HG02938 (cell line): ENCODE measurements around the gene RAB11A.

Experiments
- ATAC-seq: cut with Tn5 transposase; IDR thresholded peaks from one replicate; pipeline ENCODE4 v1.9.1; 2021; ENCODE audit warnings: mild to moderate bottlenecking, moderate library complexity; ENCODE audit not compliant: unreplicated experiment

The RAB11A gene

DNA sequence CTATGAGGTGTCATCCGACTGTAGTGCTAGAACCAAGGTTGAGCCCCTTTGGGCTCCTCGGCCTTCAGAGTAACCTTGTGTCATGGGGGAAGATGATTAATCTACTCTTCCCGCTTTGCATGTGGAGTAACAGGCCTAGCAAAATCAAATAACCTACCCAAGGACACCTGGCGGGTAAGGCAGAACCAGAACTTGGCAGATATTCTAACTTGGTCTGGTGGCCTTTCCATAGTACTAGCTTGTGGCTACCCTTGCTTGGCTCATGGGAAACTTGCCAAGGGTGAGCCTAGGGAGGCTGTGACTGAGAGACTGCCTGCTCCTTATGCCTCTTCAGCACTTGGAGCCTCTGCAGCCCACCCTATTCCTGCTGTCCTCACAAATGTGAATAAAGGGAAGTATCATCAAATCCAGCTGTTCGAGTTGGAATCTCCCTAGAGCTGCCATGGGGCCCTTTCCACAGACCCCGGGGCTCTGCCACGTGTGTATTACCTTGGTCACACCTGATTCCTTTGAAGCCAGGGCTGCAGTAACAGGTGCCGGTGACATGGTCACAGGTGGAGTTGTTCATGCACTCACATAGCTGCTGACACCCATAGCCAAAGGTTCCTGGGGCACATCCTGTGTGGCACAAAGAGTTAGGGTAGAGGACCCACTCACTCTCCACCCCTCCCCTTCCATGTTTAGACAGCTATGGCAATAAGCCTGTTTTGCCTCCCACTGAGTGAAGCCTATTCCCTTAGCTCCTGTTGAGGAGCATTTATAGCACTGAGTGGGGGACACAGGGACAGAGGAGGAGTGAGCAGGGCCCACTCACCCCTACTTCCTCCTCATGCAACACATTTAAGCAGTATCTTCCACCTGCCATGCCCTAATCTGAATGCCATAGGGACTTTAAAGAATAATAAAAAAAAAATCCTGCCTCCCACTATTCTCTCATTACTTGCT is 46.0 kb downstream of the RAB11A start:
- no peak for ATAC-seq

DNA sequence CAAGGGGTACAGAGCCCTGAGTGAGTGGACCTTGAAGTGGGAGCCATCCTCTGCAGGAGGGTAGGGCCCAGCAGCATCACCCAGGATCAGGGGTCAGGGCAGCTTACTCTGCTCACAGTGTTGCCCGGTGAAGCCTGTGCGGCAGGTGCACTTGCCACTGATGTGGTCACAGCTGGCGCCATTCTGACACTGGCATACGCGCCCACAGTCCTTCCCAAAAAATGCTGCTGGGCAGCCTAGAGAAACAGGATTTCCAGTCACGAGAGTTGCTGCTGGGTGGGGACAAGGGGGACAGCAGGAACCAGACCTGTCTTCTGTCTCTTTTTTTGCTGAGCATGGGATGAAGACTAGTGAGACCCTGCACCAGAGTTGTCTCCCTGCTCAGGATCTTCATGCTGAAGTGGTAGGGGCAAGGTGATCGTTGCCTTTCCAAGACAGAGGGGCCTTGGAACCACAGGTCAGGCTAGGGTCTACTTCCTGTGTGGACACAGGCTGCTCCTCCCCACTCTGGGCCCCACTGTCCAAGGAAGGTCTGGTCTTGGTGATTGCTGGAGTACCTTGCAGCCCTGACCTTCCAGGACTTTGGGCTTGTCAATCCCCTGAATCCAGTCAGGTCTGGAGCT is 46.9 kb downstream of the RAB11A start:
- no peak for ATAC-seq

- peak; percentile 52 for ATAC-seq
Measured at GRCh38 chr15:65916664-65917406, 47.5 kb downstream of the RAB11A start.

- ATAC-seq: no peak
Measured at GRCh38 chr15:65917407-65917756, 48.1 kb downstream of the RAB11A start.

GRCh38 chr15:65917936-65918335 is 48.6 kb downstream of the RAB11A start:
- ATAC-seq: no peak

- ATAC-seq: no peak
Measured at GRCh38 chr15:65918357-65918920, 49.1 kb downstream of the RAB11A start.

GRCh38 chr15:65918945-65919344 is 49.7 kb downstream of the RAB11A start:
- no peak for ATAC-seq

GRCh38 chr15:65919353-65919752 is 50.1 kb downstream of the RAB11A start:
- ATAC-seq: no peak

- ATAC-seq: no peak
Measured at GRCh38 chr15:65920121-65920520, 50.8 kb downstream of the RAB11A start.

- ATAC-seq: peak; percentile 35
Measured at GRCh38 chr15:65920825-65921309, 51.6 kb downstream of the RAB11A start.

DNA sequence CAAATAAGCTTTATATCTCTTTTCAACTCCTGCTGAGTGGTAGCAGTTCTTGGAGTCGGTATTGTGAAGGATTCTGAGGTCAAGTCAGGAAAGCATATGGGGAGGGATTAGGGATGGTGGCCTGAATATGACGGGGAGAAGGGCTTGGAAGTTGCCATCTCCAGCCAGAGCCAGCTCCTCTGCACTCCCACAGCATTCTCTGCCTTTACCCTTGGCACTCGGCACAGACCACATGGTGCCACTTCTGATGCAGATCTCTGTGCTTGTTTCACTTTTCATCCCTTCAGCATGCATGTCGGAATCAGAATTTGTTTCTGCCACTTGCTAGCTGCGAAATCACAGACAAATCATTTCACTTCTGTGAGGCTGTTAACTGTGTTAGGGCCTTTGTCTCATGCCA is 52.5 kb downstream of the RAB11A start:
- no peak for ATAC-seq

DNA sequence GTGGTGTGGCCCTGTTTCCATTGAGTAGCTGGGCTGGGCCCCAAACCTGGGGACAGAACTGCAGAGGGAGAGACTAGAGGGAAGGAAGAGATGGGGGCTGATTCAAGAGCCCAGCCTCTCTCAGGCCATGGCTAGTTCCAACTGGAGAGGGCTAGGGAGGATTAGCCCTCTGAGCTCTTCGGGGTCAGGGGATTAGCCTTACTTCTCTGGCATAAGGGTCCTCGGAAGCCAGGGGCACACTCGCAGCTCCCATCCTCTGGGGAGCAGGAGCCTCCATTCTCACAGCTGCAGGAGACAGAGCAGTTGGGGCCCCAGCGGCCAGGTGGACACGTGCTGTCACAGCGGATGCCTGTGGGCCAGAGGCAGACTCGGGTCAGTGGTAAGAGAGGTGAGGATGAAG is 53.3 kb downstream of the RAB11A start:
- ATAC-seq: no peak

DNA sequence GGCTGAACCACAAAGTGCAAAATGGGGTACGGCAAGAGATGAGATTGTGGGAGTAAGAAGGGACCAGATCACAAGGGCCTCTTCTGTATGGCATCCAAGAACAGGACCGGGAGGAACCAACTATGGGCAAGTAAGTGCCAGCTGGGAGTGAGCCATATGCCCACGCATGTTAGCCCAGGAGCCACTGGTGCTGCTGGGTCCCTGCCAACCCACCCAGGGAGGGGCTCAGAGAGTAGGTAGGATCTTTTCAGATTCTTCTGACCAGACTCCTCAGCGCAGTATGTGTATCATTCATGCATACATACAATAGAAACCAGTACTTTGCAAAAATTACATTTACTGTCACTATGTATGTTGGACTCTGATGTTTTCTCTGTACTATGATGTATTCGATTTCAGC is 54.0 kb downstream of the RAB11A start:
- no peak for ATAC-seq

DNA sequence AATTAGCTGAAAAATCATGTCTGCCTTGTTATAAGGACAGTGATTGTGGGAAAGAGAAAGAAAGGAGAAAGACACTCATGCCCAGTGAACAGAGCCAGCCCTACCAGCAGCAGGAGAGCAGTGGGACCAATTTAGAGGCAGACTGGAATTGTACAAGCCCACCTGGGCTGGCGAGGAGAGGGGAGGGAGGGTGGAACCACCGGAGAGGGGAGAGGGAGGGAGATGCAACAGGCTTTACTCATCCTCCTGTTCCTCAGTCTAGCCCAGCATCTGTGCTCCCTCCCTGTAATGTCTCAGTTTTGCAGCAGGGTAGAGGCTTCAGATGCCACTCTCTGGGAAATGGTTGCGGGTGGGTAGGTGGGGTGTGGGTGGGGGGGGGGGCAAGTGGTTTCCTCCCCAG is 54.7 kb downstream of the RAB11A start:
- ATAC-seq: no peak

DNA sequence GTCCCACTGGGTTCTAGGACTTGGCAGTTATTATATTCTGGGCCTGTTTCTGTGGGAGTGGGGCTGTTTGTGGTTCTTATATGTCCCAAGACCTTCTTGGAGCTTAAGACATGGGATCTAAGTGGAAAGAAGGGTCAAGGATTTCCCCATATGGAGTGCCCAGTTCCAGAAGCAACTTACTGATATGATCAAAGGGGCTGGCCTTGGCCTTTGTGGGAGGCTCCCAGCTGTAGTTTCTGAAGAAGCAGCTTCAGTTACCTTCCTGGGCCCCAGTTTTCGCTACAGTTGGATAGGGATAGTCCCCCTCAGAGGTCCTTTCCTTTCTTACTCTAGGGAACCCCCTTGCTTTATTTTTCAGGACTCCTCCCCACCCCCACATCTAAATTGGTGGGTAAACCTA is 56.0 kb downstream of the RAB11A start:
- ATAC-seq: no peak

- ATAC-seq: no peak
Measured at GRCh38 chr15:65926459-65926858, 57.2 kb downstream of the RAB11A start.

GRCh38 chr15:65926899-65927298 is 57.6 kb downstream of the RAB11A start:
- peak; percentile 52 for ATAC-seq

- no peak for ATAC-seq
Measured at GRCh38 chr15:65927545-65927944, 58.3 kb downstream of the RAB11A start.

- ATAC-seq: no peak
Measured at GRCh38 chr15:65929573-65929972, 60.3 kb downstream of the RAB11A start.

- ATAC-seq: no peak
Measured at GRCh38 chr15:65930134-65930533, 60.8 kb downstream of the RAB11A start.

- no peak for ATAC-seq
Measured at GRCh38 chr15:65931221-65931620, 61.9 kb downstream of the RAB11A start.
